Measurements from ENCODE around the gene ASGR1.

- TF ChIP-seq CTCF (tag by site-specific recombination; IDR thresholded peaks at IDR 0.05) (no peak), ZNF175 (tag by site-specific recombination; IDR thresholded peaks at IDR 0.05) (no peak), ZNF184 (tag by site-specific recombination; IDR thresholded peaks at IDR 0.05) (no peak), ZNF280C (tag by site-specific recombination; IDR thresholded peaks at IDR 0.05) (no peak), REST (tag by site-specific recombination; IDR thresholded peaks at IDR 0.05) (no peak), MEIS1 (CRISPR knock-in tag; IDR thresholded peaks at IDR 0.05; ENCODE audit: borderline replicate concordance) (no peak), ZNF19 (tag by site-specific recombination; IDR thresholded peaks at IDR 0.05; ENCODE audit: low read depth) (no peak), ZNF324 (tag by site-specific recombination; IDR thresholded peaks at IDR 0.05) (no peak), YY1 (tag by site-specific recombination; IDR thresholded peaks at IDR 0.05) (no peak), ZNF2 (tag by site-specific recombination; IDR thresholded peaks at IDR 0.05) (no peak), ZNF521 (tag by site-specific recombination; IDR thresholded peaks at IDR 0.05) (no peak), PATZ1 (tag by site-specific recombination; IDR thresholded peaks at IDR 0.05) (no peak), ZNF24 (tag by site-specific recombination; IDR thresholded peaks at IDR 0.05) (no peak), ZNF792 (tag by site-specific recombination; IDR thresholded peaks at IDR 0.05) (no peak)
Observed at GRCh38 chr17:7195971-7196370, 16.8 kb upstream of the ASGR1 start.

Measured in HEK293 (cell line).